PC-9 (cell line): Measurements from ENCODE around the gene TP53TG5.

Source experiments
- EZH2 ChIP-seq: fragments of 200-600 bp; sonication (generic); IDR thresholded peaks from 2 replicates; pipeline ENCODE4 v1.8.0; 2017; ENCODE audit warnings: antibody characterized with exemption, low read depth
- TF ChIP-seq, protein P1 (sequence below): fragments of 200-600 bp; sonication (generic); conservative IDR thresholded peaks from 2 replicates; pipeline ENCODE4 v1.6.1; 2017; ENCODE audit warnings: mixed run types, antibody characterized with exemption, mild to moderate bottlenecking, moderate library complexity

- TF ChIP-seq, protein P1, sequence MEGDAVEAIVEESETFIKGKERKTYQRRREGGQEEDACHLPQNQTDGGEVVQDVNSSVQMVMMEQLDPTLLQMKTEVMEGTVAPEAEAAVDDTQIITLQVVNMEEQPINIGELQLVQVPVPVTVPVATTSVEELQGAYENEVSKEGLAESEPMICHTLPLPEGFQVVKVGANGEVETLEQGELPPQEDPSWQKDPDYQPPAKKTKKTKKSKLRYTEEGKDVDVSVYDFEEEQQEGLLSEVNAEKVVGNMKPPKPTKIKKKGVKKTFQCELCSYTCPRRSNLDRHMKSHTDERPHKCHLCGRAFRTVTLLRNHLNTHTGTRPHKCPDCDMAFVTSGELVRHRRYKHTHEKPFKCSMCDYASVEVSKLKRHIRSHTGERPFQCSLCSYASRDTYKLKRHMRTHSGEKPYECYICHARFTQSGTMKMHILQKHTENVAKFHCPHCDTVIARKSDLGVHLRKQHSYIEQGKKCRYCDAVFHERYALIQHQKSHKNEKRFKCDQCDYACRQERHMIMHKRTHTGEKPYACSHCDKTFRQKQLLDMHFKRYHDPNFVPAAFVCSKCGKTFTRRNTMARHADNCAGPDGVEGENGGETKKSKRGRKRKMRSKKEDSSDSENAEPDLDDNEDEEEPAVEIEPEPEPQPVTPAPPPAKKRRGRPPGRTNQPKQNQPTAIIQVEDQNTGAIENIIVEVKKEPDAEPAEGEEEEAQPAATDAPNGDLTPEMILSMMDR, result no peak
- no peak for TF ChIP-seq EZH2
Measured at GRCh38 chr20:45358282-45359068, 19.6 kb downstream of the TP53TG5 start.
